GM12873 (cell line): ENCODE measurements around the gene SNX24.

ENCODE experiments used
- TF ChIP-seq, protein P1 (sequence below): IDR thresholded peaks from 2 replicates; pipeline ENCODE4 v1.5.1; 2012; ENCODE audit warnings: low read depth, mild to moderate bottlenecking, moderate library complexity, low read length, control low read depth; ENCODE audit not compliant: insufficient read depth; ENCODE audit errors: missing control alignments

SNX24 gene

GRCh38 chr5:122947772-122948171 lies 102.4 kb downstream of the SNX24 start:
- TF ChIP-seq, protein P1, sequence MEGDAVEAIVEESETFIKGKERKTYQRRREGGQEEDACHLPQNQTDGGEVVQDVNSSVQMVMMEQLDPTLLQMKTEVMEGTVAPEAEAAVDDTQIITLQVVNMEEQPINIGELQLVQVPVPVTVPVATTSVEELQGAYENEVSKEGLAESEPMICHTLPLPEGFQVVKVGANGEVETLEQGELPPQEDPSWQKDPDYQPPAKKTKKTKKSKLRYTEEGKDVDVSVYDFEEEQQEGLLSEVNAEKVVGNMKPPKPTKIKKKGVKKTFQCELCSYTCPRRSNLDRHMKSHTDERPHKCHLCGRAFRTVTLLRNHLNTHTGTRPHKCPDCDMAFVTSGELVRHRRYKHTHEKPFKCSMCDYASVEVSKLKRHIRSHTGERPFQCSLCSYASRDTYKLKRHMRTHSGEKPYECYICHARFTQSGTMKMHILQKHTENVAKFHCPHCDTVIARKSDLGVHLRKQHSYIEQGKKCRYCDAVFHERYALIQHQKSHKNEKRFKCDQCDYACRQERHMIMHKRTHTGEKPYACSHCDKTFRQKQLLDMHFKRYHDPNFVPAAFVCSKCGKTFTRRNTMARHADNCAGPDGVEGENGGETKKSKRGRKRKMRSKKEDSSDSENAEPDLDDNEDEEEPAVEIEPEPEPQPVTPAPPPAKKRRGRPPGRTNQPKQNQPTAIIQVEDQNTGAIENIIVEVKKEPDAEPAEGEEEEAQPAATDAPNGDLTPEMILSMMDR: no peak

DNA sequence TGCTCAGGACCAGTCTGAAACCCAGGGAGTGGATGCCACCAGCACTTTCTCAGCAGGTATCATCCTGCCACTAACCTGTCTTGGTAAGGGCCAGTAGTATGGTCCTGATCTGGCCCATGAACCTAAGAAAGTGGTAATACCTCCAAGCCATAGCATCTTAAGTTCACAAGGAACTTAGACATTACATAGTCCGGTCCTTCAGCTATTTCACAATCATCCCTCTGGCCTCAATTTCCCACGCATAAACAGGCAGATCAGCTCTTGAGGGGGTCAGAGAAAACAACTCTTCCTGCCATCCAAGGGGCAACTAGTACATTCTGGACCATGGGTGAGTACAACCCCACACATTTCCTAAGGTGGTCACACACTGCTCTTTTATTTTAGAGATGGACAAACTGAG lies 102.9 kb downstream of the SNX24 start:
- TF ChIP-seq, protein P1: no peak

DNA sequence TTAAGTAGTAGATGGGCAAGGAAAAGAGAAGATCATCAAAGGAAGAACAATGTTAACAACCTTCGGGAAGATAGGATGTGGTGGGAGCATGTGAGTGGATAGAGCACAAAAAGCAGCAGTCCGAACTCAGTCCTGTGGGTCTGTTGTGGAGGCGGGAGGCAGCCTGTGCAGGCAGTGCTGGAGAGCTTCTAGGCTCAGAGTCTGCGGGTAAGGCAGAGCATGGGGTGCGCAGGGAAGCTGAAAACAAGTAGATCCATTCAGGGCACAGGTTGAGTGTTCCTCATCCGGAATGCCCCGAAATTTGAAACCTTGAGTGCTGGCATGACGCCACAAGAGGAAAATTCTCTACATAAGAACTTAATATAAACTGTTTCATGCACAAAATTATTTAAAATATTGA lies 106.2 kb downstream of the SNX24 start:
- TF ChIP-seq, protein P1: no peak

- TF ChIP-seq, protein P1: no peak
Observed at GRCh38 chr5:122954719-122955118, 109.3 kb downstream of the SNX24 start.

DNA sequence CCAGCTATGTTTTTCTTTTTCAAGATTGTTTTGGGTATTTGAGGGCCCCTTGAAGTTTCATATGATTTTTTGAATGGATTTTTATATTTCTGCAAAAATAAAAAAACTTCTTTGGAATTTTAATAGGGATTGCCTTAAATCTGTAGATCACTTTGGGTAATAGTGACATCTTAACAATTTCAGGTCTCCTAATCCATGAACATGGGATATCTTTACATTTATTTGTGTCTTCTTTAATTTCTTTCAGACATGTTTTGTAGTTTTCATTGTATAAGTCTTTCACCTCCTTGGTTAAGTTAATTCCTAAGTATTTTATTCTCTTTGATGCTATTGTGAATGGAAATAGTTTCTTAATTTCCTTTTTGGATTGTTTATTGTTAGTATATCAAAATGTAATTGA lies 112.0 kb downstream of the SNX24 start:
- TF ChIP-seq, protein P1: no peak

- TF ChIP-seq, protein P1: no peak
Observed at GRCh38 chr5:122959740-122960445, 114.5 kb downstream of the SNX24 start.

GRCh38 chr5:122963305-122963704 lies 117.9 kb downstream of the SNX24 start:
- TF ChIP-seq, protein P1: no peak
